Coronary artery (tissue), 2 donors: ENCODE measurements around the gene ZNF827.

ENCODE experiments used
- DNase-seq: peaks from one replicate; pipeline ENCODE4 v3.0.0-alpha.2; 2017; ENCODE audit warnings: low spot score
- H3K27ac ChIP-seq, 2 donors: fragments of 200-600 bp; sonication (generic); one replicate each; pipeline ENCODE4 v1.5.1; 2016 to 2019
- H3K4me3 ChIP-seq: fragments of 200-600 bp; sonication (generic); 2 replicates; pipeline ENCODE4 v1.5.1; 2016; ENCODE audit warnings: mild to moderate bottlenecking, moderate library complexity
- TF ChIP-seq, protein P1 (sequence below): fragments of 200-600 bp; sonication (generic); IDR thresholded peaks from one replicate; pipeline ENCODE4 v1.5.1; 2019; ENCODE audit warnings: antibody characterized with exemption

ZNF827 gene

DNA sequence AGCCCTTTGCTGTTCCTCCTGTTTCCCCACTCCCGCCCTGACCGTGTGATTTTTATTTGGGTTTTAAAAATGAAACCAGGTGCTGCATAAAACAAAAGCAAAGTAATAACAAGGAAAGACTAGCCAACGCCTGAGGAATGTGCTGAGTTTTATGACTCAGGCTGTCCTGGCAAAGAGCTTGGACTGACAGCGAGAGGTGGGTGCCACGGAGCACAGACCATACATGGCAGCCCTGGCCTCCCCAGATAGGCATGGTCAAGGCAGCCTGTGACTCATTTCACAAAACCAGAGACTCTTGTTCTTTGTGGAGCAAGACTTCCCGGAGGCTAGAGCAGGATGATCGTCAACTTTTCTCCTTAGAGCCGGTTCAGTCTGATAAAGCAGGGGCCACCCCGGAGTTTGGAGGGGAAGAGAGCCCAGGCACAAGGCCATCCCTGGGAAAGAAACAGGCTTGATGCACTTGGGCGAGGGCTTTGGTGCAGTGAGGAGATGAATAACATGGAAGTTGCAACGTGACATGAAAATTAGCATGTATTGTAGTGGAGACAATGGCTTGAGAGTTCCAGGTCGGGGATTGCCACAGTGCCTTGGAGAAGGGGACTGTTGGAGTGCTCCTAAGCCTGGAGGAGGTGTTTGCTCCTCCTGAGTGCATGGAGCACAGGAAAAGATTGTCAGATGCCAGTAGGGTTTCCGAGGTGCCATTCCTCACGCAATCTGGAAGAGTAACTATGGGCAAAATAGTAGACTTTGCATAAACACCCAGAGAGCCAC is 203.9 kb downstream of the ZNF827 start:
- DNase-seq: peak; percentile 95
- H3K27ac ChIP-seq: peak overlapping the region; percentile 99
- TF ChIP-seq, protein P1, sequence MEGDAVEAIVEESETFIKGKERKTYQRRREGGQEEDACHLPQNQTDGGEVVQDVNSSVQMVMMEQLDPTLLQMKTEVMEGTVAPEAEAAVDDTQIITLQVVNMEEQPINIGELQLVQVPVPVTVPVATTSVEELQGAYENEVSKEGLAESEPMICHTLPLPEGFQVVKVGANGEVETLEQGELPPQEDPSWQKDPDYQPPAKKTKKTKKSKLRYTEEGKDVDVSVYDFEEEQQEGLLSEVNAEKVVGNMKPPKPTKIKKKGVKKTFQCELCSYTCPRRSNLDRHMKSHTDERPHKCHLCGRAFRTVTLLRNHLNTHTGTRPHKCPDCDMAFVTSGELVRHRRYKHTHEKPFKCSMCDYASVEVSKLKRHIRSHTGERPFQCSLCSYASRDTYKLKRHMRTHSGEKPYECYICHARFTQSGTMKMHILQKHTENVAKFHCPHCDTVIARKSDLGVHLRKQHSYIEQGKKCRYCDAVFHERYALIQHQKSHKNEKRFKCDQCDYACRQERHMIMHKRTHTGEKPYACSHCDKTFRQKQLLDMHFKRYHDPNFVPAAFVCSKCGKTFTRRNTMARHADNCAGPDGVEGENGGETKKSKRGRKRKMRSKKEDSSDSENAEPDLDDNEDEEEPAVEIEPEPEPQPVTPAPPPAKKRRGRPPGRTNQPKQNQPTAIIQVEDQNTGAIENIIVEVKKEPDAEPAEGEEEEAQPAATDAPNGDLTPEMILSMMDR: no peak
- H3K4me3 ChIP-seq: peak overlapping the region; percentile 46

DNA sequence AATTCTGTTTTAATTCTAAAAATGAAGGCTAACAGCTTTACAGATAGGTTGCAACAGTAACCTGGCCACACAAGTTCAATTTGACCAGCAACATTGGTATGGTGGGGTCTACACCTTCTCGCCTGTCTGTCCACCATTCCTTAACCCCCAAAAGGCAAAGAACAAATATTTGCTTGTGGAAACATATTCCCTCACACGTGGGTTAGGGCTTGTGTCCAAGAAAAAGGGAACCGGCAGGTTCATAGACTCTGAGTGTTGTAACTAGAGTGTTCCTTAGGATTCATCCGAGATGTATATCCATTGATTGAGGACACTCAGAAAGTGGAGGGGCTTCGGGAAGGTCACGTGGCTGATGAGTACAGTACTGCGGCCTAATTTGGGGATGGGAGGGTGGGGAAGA is 204.6 kb downstream of the ZNF827 start:
- Histone ChIP-seq H3K27ac (peak overlapping the region; percentile 99), H3K4me3 (peak overlapping the region; percentile 46)
- no peak for DNase-seq
- TF ChIP-seq, protein P1: no peak

DNA sequence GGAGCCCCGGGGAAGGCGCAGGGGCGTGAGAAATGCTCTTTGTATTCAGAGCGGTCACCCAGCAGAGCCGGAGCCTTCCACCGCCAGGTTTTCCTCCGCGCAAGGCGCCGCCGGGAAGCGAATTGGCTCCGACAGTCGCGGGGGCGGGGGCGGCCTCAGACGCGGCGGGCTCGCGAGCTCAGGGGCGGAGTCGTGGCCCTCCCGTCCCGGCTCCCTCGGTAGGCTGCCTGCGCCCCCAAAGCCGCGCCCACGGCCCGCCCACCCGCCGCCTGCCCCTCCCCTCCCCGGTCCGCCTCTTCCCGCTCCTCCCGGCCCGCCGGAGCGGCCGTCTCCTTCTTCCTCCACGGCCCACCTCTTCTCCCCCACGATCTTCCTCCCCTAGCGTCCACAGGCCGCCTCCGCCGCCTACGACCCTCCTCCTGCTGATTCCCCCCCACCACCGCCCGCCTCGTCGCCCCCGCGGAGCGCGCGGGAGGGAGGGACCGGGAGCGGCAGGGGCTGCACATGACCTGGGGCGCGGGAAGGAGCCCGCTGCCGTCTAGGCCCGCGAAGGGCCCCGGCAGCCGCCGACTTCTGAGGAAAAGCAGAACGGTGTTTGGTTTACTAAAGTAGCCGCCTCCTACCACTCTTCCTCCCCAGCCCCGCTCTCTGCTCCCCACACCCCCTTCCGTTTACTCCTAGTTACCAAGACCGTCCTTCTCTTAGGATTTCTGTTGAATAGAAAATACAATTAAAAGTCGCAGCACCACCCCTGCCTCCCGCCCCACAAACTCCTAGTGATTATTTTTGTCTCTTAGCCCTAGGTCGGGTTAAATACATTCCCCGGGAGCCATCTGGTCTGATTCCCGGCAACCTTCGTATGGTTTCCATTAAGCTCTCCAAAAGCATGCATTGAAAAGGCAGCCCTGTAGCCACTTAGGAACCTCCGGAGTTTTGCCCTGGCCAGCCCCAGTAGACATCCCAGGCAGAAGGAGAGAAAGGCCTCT is 205.4 kb downstream of the ZNF827 start:
- TF ChIP-seq, protein P1: no peak
- Histone ChIP-seq H3K4me3 (peak overlapping the region; percentile 78), H3K27ac (peak overlapping the region; percentile 99)
- peak; percentile 96 for DNase-seq

DNA sequence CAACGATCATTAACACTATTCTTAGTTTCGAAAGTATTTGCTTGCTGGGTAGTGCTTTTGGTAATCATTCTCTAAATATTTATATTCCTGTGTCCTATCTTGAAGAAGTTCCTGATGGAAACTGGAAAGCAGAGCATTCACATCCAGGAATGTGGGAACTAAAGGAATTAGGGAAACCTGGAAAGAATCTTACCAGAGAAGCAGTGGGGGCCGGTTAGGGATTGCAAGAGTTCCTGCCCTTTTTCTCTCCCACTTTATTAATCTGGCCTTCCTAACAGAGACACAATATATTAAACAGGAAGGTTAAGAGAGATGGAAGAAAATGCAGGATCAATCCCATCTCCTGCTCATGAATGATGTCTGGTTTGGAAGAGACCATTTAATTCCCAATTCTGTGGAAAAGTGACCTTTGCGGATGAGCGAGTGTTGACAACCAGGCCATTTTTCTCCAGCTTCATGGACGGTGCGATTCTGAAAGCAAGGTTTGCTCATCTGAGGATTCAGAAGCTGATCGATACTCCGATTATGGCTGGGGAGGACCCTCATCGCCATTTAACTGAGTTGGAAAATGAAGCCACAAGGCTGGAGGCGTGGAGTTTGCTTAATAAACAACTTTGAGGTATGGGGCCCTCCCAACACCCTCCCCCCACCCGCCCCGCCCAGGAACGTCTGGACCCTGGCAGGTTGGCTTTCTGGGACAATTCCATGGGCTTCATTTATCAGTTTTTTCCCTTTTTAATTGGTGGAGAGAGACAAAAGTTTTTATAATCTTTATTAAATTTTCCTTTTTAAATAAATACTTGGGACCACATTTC is 206.4 kb downstream of the ZNF827 start:
- no peak for DNase-seq
- Histone ChIP-seq H3K27ac (peak overlapping the region; percentile 99), H3K4me3 (peak overlapping the region; percentile 78)
- TF ChIP-seq, protein P1: no peak

DNA sequence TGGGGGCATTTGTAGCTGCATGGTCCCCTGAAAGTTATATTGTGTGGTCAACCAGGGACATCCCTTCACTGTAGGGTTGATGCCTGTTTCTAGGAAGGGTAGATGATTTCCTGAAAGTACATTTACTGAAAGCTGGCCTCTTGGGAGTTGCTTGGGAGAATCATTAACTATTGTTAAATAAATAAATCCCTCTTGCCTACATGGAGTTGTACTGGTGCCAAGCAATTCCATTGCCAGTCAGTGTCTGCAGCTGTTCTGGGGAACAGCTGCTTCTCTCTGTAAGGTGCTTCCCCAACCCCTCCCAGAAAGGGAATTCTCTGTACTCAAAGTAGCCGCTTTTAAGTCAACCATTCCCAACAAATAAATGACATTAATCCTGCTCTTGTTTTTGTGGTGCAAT is 207.6 kb downstream of the ZNF827 start:
- no peak overlapping the region for H3K27ac ChIP-seq
- DNase-seq: no peak
- no peak overlapping the region for H3K4me3 ChIP-seq
- TF ChIP-seq, protein P1: no peak

DNA sequence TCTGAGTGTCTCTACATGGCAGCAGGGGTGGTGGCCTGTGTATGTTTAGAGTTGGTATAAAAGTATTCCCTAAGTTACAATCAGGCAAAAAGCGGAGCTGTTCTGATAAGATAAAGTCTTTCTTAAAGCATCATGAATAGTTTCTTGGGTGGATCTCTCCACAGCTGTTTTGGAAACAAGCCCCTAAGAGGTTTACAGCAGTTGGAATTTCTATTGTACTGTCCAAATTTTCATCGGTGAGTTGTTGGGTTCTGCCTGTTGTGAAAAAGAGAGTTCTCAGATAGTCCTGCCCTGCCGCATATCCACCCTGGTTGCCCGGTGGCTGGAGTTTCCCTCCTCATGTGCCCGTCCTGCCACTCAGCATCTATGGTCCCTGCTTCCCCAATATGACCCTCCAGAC is 208.6 kb downstream of the ZNF827 start:
- Histone ChIP-seq H3K27ac (no peak overlapping the region), H3K4me3 (no peak overlapping the region)
- DNase-seq: no peak
- TF ChIP-seq, protein P1: no peak
